Tongue (tissue), 2 donors: ENCODE data around the gene IGDCC3. TPM values are rescaled to one million over a fixed set of nuclear protein-coding genes. Genes with fewer than 3 reads are reported as not detected.

ENCODE experiments used
- DNase-seq: peaks from one replicate; pipeline ENCODE4 v3.0.0-alpha.2; 2015
- total RNA-seq: library from RNA; depleted of rRNA; stranded (reverse); fragments of >200 nt; gene quantifications from one replicate; pipeline ENCODE4 v1.2.3, GENCODE V29; 2014

Gene IGDCC3
- total RNA-seq, 1 donor from 2014 or later = 1.7 TPM

DNA sequence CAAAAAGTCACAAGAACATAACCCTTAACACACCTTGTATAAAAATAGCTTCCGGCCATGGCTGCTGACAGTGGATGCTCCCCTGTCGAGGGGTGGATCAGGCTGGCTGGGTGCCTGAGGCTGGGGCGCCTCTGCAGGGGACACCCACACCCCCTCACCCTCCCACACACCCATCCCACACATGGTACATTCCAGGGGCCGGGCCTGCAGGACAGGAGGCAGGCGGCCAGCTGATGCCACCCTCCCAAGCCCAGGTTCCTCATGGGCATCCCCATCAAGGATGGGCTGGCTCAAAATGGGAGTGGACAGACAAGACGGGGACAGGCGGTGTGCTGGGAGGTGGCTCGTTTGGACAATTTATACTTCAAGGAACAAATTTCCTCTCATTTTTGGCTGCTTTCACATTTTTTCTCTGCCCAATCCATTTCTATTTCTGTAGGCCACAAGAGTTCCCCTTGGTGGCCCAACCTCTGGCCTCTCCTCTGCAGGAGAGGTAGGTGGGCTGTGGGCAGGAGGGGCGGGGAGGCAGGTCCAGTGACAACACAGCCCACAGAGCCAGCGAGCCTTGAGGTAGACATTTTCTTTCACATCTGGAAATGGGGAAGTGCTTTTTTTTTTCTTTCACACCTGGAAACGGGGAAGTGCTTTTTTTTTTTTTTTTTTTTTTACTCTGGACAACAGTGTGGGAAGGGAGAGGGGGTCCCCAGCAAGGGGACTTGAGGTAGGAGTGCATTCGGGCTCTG lies 50.0 kb downstream of the IGDCC3 start:
- DNase-seq = no peak

DNA sequence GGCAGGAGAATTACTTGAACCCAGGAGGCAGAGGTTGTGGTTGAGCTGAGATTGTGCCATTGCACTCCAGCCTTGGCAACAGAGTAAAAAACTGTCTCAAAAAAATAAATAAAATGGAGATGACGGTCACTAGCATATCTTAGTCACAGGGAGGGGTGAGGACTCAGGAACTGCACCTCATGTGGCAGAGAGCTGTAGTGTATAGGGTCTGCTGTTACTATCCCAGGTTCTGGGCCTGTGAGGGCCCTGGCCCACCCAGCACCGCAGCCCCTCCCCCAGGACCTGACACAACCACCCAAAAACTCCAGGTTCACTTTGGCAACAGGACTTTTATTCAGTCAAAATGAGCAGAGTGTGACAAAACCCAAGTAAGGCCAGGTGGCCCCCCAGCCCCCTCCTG lies 51.0 kb downstream of the IGDCC3 start:
- DNase-seq = no peak

DNA sequence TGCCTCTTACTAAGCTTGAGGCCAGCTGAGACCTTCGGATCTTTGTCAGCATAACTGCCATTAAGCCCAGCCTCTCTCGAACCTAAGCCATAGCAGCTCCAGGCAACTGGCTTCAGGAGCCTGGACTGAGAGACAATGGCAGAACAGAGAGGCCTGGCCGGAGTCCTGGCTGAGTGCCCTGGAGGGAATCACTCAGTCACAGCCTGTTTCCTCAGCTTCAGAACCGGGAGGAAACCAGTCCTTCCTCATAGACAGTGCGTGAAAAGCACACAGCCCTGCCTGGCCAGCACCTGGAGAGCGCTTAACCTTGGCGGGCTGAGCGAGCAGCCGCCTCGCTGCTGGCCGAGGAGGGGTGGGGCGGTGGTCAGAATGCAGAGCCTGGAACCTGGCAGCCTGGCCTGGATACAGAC lies 51.7 kb downstream of the IGDCC3 start:
- peak; percentile 58 for DNase-seq

DNA sequence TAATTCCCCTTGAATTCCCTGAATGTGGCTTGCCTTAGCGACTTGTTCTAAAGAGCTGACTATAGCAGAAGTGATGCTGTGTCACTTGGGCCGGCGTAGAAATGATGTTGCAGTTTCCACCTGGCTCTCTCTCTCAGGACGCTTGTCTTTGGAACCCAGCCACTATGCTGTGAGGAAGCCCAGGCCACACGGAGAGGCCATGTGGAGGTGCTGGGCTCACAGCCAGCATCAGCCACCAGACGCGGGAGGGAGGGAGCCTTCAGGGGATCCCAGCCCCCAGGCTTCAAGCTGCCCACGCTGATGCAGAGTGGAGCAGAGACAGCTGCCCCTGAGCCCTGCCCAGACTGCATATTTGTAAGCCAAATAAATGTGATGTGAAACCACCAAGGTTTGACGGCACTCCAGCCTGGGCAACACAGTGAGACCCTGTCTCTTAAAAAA lies 54.7 kb downstream of the IGDCC3 start:
- DNase-seq = peak; percentile 95

DNA sequence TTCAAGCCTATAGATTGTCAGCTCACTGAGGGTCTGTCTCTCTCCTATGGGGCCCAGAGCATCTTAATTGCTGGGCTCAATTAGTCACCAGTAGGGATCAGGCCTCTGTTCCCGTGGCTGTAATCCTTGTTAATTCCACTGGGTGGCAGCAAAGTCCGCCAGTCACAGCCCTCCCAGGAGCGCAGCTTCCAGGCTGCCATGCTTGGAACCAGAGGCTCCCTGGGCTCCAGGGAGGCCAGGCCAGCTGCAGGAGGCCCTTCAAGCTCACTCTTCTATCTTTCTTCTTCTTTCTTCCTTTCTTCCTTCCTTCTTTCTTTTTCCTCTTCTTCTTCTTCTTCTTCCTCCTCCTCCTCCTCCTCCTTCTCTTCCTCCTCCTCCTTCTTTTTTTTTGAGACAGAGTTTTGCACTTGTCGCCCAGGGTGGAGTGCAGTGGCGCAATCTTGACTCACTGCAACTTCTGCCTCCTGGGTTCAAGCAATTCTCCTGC lies 58.9 kb downstream of the IGDCC3 start:
- peak; percentile 93 for DNase-seq

DNA sequence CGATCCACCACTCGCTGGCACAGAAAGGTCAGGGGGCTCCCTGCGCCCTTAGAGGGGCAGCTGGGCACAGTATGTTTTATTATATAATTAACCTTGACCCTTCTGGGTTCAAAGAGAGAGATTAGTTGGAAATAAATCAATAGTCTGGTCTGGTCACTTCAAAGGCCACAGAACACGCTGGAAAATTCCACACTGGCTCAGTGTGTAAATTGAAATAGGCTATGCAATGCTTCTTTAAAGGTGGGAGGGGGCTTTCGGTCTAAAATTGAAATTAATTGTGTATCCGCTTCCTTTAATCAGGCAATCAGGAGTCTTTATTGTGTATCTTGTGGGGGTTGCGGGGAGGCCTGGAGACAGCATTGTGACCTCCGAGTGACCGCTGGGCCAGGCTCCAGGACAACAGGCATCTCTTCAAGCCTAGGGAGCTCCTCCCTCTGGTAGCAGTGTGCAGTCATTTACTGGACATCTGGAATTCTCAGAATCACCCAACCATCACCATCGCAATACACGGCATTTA lies 65.3 kb downstream of the IGDCC3 start:
- DNase-seq = peak; percentile 41

DNA sequence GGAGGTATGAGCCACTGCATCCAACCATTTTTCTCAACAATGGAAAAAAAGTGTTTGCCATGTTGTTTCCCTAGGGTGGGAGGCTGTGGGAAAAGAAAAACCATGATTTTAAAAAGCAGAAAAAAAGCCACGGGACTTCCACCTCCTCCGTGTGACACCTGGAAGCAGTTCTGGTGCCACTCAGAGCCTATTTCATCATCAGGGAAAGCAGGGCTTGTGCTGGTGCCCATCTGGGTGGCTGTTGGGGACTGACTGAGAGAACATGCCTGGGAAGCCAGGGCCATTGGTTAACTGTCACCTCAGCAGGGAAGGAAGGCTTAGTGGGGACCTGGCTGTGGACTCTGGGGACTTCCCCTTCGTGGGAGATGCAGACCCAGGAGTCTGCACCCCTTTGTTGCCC lies 66.0 kb downstream of the IGDCC3 start:
- no peak for DNase-seq

DNA sequence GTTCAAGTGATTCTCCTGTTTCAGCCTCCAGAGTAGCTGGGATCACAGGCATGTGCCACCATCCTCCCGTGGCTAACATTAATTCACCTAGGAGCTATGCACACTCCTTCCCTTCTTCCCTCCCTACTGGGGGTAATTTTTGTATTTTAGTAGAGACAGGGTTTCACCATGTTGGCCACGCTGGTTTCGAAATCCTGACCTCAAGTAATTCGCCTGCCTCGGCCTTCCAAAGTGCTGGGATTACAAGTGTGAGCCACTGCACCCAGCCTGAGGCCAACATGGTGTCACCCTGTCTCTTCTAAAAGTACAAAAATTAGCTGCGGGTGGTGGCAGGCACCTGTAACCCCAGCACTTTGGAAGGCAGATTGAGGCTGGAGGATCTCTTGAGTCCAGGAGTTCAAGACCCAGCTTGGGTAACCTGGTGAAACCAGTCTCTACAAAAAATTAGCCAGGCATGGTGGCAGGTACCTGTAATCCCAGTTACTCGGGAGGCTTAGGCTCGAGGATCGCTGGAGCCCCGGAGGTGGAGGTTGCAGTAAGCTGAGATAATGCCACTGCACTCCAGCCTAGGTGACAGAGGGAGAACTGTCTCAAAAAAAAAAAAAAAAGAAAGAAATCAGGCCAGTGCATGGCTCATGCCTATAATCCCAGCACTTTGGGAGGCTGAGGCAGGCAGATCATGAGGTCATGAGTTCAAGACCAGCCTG lies 67.2 kb downstream of the IGDCC3 start:
- DNase-seq = no peak

DNA sequence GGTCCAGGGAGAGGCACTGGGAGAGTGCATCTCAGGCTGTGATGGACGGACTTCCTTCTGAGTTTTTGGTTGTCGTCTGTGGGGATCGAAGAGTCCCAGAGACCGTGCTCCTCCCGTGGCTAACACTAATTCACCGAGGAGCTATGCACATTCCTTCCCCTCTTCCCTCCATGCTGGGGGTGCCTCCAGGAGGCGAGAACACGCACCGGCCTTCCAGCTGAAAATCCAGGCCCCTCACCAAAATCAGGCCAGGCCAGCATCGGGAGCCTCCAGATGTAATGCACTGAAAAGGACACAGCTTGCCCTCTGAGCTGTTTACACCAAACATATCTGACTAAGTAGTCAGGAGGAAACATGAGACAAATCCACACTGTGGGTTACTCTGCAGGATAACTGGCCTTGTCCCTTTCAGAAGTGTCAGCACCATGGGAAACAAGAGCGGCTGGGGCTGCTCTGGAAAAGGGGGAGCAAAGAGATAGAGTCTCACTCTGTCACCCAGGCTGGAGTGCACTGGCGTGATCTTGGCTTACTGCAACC lies 67.9 kb downstream of the IGDCC3 start:
- DNase-seq = no peak

DNA sequence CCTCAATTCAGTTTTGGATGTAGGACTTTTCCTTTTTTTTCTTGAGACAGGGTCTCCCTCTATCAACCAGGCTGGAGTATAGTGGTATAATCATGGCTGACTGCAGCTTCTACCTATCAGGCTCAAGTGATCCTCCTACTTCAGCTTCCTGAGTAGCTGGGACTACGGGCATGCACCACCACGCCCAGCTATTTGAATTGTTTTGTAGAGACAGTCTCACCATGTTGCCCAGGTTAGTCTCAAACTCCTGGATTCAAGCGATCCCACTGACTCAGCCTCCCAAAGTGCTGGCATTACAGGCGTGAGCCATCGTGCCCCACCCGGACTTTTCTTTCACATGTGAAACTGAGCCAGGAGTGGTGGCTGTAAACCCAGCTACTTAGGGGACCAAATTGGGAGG lies 69.8 kb downstream of the IGDCC3 start:
- no peak for DNase-seq

DNA sequence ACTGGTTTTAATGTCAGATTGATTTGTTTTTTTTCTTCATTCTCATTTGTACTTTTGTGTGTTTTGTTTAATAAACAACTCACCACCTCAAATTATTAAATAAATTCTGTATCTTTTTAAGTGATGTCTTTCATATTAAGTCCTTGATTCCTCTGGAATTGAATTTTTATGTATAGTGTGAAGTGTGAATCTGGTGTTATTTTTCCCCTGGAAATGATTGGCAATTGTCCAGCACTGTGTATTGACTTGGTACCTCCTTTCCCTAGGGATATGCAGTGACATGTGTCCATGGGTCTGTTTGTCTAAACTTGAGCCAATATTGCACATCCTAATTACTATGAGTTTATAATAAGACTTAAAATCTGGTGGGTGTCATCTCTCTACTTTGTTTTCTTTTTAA lies 71.3 kb downstream of the IGDCC3 start:
- no peak for DNase-seq

DNA sequence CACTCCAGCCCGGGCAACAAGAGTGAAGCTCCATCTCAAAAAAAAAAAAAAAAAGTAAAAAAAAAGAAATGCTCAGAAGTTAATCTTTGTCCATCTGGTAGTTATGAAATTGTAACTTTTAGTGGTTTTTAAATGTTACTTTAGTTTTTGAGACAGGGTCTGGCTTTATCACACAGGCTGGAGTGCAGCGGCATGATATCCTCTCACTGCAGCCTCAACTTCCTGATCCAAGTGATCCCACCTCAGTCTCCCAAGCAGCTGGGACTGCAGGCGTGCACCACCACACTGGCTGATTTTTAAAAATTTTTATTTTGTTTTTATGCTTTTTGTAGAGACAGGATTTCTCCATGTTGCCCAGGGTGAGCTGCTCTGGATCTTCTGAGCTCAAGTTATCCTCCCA lies 72.0 kb downstream of the IGDCC3 start:
- no peak for DNase-seq

DNA sequence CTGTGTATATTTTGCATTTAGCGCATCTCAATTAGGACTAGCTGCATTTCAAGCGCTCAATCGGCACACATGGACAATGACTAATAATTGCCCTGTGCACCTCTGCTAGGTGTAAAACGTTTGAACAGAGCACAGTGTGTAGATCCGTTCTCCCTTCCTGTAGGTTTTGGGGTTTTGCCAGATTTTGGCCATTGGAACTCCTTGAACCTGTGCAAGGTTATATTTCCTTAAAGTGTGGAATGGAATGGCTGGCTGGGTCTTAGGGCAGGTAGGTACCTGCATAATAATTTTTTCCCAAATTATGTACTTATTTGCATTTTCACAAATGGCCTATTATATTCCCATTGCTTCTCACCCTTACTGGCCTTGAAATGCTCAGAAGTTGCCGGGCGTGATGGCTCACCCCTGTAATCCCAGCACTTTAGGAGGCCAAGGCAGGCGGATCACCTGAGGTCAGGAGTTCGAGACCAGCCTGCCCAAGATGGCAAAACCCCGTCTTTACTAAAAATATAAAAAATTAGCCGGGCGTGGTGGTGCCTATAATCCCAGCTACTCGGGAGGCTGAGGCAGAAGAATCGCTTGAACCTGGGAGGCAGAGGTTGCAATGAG lies 72.5 kb downstream of the IGDCC3 start:
- DNase-seq = no peak

DNA sequence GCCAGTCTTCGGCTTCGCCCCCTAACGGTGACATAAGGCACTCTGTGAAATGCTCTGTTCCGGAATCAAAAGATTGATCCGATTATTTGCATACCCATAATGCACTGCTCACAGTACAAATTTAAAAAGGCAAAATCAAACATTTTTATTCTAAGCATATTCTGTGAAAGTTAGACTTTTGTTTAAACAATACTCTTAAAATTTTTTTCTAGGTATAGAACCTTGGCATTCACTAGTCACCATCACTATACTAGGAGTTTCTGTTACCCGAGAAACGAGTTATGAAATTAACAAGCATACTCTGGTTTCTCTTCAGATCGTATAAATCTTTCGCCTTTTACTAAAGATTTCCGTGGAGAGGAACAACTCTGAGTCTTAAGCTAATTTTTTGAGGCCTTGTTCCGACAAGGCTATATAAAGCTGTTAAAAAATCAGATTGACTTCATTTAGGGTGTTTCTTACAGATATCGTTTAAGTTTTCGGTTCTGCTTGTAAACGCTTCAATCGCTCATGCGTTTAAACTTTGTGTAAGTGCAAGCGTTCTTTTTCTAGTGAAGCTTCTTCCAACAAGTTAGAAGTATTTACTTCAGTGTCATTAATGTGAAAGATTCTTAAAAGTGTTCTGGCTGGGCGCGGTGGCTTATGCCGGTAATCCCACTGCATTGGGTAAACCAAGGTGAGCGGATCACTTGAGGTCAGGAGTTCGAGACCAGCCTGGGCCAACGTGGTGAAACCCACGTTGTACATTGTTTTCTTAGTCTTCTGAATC lies 73.2 kb downstream of the IGDCC3 start, which contains the start of gene RNU5B-1:
Gene RNU5B-1 (plus strand): TSS at position 297 of the 769 bp plus-strand sequence.
- DNase-seq = peak; percentile 97

DNA sequence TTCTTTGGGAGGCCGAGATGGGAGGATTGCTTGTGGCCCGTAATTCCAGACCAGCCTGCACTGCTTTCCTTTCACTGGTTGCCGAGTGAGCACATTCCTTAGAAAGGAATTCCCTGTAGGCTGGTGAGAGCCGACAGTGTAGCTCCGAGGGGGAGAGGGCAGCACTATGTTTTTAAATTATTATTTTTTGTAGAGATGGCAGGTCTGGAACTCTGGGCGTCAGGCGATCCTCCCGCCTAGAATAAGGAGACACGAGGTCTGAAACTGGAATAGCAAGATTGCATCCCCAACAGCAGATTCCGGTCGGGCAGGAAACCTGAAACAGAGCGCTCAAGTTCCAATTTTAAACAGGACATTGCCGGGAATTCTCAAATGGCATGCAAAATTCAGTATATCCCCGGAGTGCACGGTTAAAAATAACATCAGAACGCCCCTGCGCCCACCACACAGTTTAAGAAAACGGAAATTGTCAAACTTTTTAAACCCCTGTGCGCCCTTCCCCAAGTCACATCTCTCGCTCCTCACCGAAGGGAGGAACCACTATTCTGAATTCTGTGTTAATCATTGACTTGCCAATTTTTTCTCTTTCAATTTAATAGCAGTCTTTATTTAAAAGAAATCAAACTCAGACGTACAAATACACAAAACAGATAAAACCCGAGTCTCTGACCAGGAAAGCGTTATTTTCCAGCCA lies 74.0 kb downstream of the IGDCC3 start:
- peak; percentile 87 for DNase-seq

DNA sequence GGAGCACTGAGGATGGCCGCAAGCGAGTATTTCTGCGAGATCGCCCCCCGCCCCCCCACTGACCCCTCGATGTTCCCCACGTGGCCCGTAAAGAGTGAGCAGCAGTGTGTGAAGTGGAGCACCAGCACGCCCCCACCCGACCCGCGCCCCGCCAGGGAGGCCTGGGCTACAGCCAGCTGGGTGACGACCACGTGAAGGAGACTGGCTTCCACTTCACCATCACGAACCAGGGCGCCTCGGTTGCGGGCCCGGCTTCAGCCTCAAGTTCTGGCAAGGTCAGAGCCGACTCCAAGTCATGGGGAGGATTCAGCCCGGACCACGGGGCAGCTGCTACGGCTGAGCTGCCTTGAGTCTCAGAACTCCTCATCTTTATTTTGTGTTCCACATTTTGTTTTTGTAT lies 75.7 kb downstream of the IGDCC3 start:
- DNase-seq = no peak

DNA sequence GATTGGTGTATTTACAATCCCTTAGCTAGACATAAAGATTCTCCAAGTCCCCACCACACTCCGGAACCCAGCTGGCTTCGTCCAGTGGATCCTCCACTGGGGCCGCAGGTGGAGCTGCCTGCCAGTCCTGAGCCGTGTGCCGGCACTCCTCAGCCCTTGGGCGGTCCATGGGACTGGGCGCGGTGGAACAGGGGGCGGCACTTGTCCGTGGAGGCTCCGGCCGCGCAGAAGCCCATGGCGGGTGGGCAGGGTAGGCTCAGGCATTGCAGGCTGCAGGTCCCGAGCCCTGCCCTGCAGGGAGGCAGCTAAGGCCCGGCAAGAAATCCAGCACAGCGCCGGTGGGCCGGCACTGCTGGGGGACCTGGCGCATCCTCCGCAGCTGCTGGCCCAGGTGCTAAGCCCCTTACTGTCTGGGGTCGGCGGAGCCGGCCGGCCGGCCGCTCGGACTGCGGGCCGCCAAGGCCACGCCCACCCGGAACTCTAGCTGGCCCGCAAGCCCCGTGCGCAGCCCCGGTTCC lies 76.8 kb downstream of the IGDCC3 start:
- DNase-seq = no peak

DNA sequence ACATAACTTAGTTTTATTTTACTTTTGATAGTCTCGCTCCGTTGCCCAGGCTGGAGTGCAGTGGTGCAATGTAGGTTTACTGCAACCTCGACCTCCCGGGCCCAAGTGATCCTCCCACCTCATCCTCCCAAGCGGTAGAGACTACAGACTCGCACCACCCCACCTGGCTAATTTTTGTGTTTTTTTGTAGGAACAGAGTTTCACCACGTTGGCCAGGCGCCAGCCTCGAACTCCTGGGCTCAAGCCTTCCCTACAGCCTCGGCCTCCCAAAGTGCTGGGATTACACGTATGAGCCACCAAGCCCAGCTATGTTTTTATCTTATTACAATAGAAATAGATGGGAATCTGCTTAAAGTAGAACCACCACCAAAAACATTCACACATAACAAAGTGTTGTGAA lies 79.1 kb downstream of the IGDCC3 start:
- DNase-seq = no peak

DNA sequence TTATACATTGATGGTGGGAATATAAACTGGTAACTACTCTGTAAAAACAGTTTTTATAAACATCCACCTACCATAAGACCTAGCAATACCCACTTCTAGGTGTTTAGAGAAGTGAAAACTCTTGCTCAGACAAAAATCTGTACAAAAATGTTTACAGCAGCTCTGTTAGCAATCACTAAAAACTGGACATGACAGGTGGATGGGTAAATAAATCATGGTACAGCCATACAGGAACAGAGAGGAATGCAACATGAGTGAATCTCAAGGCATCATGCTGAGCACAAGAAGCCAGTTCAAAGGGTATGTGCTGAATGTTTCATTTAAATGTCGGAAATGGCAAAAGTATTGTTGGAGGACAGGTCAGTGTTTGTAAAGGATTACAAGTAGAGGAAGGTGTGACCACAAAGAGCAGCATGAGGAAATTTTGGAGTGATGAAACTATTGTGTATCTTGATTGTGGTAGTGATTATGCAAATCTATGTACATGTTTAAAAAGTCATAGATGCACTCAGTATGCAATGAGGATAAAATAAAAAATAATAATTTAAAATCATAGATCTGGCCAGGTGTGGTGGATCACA lies 84.8 kb downstream of the IGDCC3 start:
- no peak for DNase-seq

DNA sequence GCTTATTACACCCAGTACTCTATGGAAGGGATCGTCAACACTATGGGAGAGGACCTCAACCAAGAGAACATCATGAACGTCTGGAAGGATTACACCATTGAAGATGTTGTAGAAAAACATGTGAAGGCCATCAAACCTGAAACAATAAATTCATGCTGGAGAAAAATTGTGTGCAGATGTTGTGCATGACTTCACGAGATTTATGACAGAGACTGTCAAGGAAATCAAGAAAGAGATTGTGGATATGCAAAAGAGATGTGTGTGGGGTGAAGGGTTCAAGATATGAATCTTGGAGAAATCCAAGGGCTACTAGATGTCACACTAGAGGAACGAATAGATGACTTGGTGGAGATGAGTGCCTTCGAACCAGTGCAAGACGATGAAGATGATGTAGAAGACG lies 87.6 kb downstream of the IGDCC3 start:
- no peak for DNase-seq
